A549 (cell line): ENCODE results near the gene TTC4. TPM values are rescaled to one million over a fixed set of nuclear protein-coding genes. Genes with fewer than 3 reads are reported as not detected.

Source experiments
- ATAC-seq, 2 experiments: fragments of 200-7000 bp in 1 of 2; fragments of >200 bp in 1 of 2; cut with Nextera tagmentation in 1 of 2; cut with Tn5 transposase in 1 of 2; 3 replicates each; pipeline versions ENCODE4 v1.8.0 to v1.9.1; 2018 to 2020; ENCODE audit warnings: mild to moderate bottlenecking in 1 of 2, moderate library complexity in 1 of 2
- CTCF ChIA-PET: fragments of 300-600 bp; sonication (Branson Sonifier 250); formaldehyde crosslinking; extraction: SDS; loops from one replicate; lab custom pipeline; 2021; ENCODE audit warnings: antibody characterized with exemption, inconsistent platforms; lab: Yijun Ruan, JAX
- POLR2A ChIA-PET: fragments of 350-600 bp; formaldehyde crosslinking; extraction: SDS; loops from one replicate; lab custom pipeline; 2021; ENCODE audit warnings: antibody characterized with exemption, inconsistent platforms; lab: Yijun Ruan, JAX
- DNase-seq, 2 experiments: peaks; one replicate each; pipeline versions ENCODE4 v3.0.0 to v3.0.0-alpha.2; 2011 to 2016; ENCODE audit warnings: low read depth in 1 of 2, low spot score in 1 of 2
- FAIRE-seq: peaks from 2 replicates; lab custom pipeline; 2011; peaks lifted over from hg19 to GRCh38; lab: Jason Lieb, UNC
- H3K27ac ChIP-seq, 2 experiments: fragments of >200 bp; sonication (Bioruptor Twin); formaldehyde crosslinking; 3 replicates each; pipeline ENCODE4 v1.5.1; 2016 to 2017
- H3K4me1 ChIP-seq: fragments of >200 bp; sonication (Bioruptor Twin); formaldehyde crosslinking; 3 replicates; pipeline ENCODE4 v1.6.1; 2016
- H3K4me2 ChIP-seq: fragments of >200 bp; sonication (Bioruptor Twin); formaldehyde crosslinking; 3 replicates; pipeline ENCODE4 v1.6.1; 2016
- H3K4me3 ChIP-seq: fragments of >200 bp; sonication (Bioruptor Twin); formaldehyde crosslinking; 3 replicates; pipeline ENCODE4 v1.5.1; 2016
- H3K9me3 ChIP-seq: fragments of >200 bp; sonication (Bioruptor Twin); formaldehyde crosslinking; 3 replicates; pipeline ENCODE4 v1.6.1; 2016
- BCL3 ChIP-seq: fragments of >200 bp; sonication (Bioruptor Twin); formaldehyde crosslinking; IDR thresholded peaks from 3 replicates; pipeline ENCODE4 v1.6.1; 2016
- BHLHE40 ChIP-seq: IDR thresholded peaks from 2 replicates; pipeline ENCODE4 v1.6.1; 2012; ENCODE audit warnings: low read depth, low read length, inconsistent platforms
- CBX8 ChIP-seq: fragments of 200-600 bp; sonication (generic); IDR thresholded peaks from 2 replicates; pipeline ENCODE4 v1.6.1; 2016
- CHD2 ChIP-seq: fragments of 150-350 bp; IDR thresholded peaks from 2 replicates; pipeline ENCODE4 v1.6.1; 2014; ENCODE audit warnings: low read length; ENCODE audit not compliant: partially characterized antibody
- EHMT2 ChIP-seq: fragments of 200-600 bp; sonication (generic); IDR thresholded peaks from 2 replicates; pipeline ENCODE4 v1.6.1; 2016; ENCODE audit warnings: antibody characterized with exemption, low read depth, mild to moderate bottlenecking, moderate library complexity
- EP300 ChIP-seq, 2 experiments: fragments of >200 bp; sonication (Bioruptor Twin); formaldehyde crosslinking; IDR thresholded peaks; 2 replicates in 1 of 2; 3 replicates in 1 of 2; pipeline ENCODE4 v1.6.1; 2016 to 2017
- ESRRA ChIP-seq: fragments of 150-350 bp; IDR thresholded peaks from 2 replicates; pipeline ENCODE4 v1.6.1; 2014; ENCODE audit warnings: mild to moderate bottlenecking, low read length, borderline replicate concordance
- FOSL2 ChIP-seq, 2 experiments: fragments of 450-650 bp in 1 of 2; fragments of >200 bp in 1 of 2; sonication (Bioruptor Twin) in 1 of 2; formaldehyde crosslinking; IDR thresholded peaks; 2 replicates each; pipeline versions ENCODE4 v1.5.0 to v1.6.1; 2016 to 2020; ENCODE audit warnings: mild to moderate bottlenecking in 1 of 2, moderate library complexity in 1 of 2
- HES2 ChIP-seq: fragments of >200 bp; sonication (Bioruptor Twin); formaldehyde crosslinking; IDR thresholded peaks from 2 replicates; pipeline ENCODE4 v1.6.1; 2016
- HOXB5 ChIP-seq: fragments of 250-450 bp; sonication (Bioruptor Pico); IDR thresholded peaks from 2 replicates; pipeline ENCODE4 v1.5.0; 2020; ENCODE audit warnings: mild to moderate bottlenecking, moderate library complexity
- JUNB ChIP-seq: fragments of >200 bp; sonication (Bioruptor Twin); formaldehyde crosslinking; IDR thresholded peaks from 2 replicates; pipeline ENCODE4 v1.6.1; 2016
- KDM5A ChIP-seq: fragments of 200-600 bp; sonication (generic); IDR thresholded peaks from 2 replicates; pipeline ENCODE4 v1.6.1; 2016; ENCODE audit warnings: antibody characterized with exemption, mild to moderate bottlenecking
- MAZ ChIP-seq: fragments of 150-350 bp; IDR thresholded peaks from 2 replicates; pipeline ENCODE4 v1.6.1; 2014; ENCODE audit warnings: antibody characterized with exemption, low read depth, low read length, borderline replicate concordance
- NFE2L2 ChIP-seq: fragments of 150-350 bp; conservative IDR thresholded peaks from 2 replicates; pipeline ENCODE4 v1.6.1; 2014; ENCODE audit warnings: low read length
- NR3C1 ChIP-seq: fragments of >200 bp; sonication (Bioruptor Twin); formaldehyde crosslinking; IDR thresholded peaks from 3 replicates; pipeline ENCODE4 v1.6.1; 2017
- RAD21 ChIP-seq, 2 experiments: fragments of >200 bp in 1 of 2; sonication (Bioruptor Twin) in 1 of 2; formaldehyde crosslinking in 1 of 2; IDR thresholded peaks in 1 of 2; conservative IDR thresholded peaks in 1 of 2; 2 replicates in 1 of 2; 3 replicates in 1 of 2; pipeline ENCODE4 v1.6.1; 2012 to 2018; ENCODE audit warnings: inconsistent platforms in 1 of 2
- RARB ChIP-seq: fragments of 250-450 bp; sonication (Bioruptor Pico); IDR thresholded peaks from 2 replicates; pipeline ENCODE4 v1.8.0; 2021; ENCODE audit warnings: mild to moderate bottlenecking, moderate library complexity
- REST ChIP-seq: fragments of 200-600 bp; sonication (generic); IDR thresholded peaks from 2 replicates; pipeline ENCODE4 v1.6.1; 2016; ENCODE audit warnings: antibody characterized with exemption, mild to moderate bottlenecking, moderate library complexity
- SMC3 ChIP-seq: fragments of >200 bp; sonication (Bioruptor Twin); formaldehyde crosslinking; IDR thresholded peaks from 3 replicates; pipeline ENCODE4 v1.6.1; 2018; ENCODE audit warnings: inconsistent platforms
- SREBF2 ChIP-seq: fragments of 450-650 bp; IDR thresholded peaks from 2 replicates; pipeline ENCODE4 v1.6.1; 2014; ENCODE audit warnings: mild to moderate bottlenecking, moderate library complexity
- USF2 ChIP-seq: fragments of 450-650 bp; IDR thresholded peaks from 2 replicates; pipeline ENCODE4 v1.6.1; 2014; ENCODE audit warnings: antibody characterized with exemption
- WGBS: methylation state at CpG from one replicate; pipeline ENCODE4 v1.1.6; 2017; ENCODE audit errors: missing lambda C conversion rate; 5-methylcytosine and 5-hydroxymethylcytosine counted together
- polyA plus RNA-seq, 4 experiments: library from polyadenylated mRNA; depleted of rRNA in 3 of 4; stranded (reverse); fragments of >200 nt; fragmentation: RNase III in 1 of 4; extraction: RNeasy Plus Mini Kit Qiagen cat#74134 plus additional on column Dnase treatment in 1 of 4; gene quantifications; 2 replicates in 3 of 4; 3 replicates in 1 of 4; pipeline ENCODE4 v1.2.3, GENCODE V29; 2011 to 2017

Gene TTC4
- polyA plus RNA-seq, 2 of the 4 experiments (the other 2 are of a cell fraction): 20.4 to 27.1 TPM

- TF ChIP-seq KDM5A: no peak
Observed at GRCh38 chr1:54724771-54725170, 9.1 kb downstream of the TTC4 start (continued).

GRCh38 chr1:54728027-54728426 lies 12.4 kb downstream of the TTC4 start:
- ChIA-PET POLR2A (no interaction called here), CTCF (no interaction called here)
- no peak for ATAC-seq
- H3K4me1 ChIP-seq: no peaks in the 10 kb centered on the region
- FAIRE-seq: no peak
- DNase-seq: no peak
- H3K4me3 ChIP-seq: no peak overlapping the region
- no peaks in the 10 kb centered on the region for H3K9me3 ChIP-seq
- no peak overlapping the region for H3K27ac ChIP-seq
- no peak for TF ChIP-seq JUNB
- no peak for TF ChIP-seq USF2
- TF ChIP-seq FOSL2 (IDR thresholded peaks at IDR 0.05): no peak
- no peak for TF ChIP-seq FOSL2 (CRISPR knock-in tag; IDR thresholded peaks at IDR 0.05)
- no peak for TF ChIP-seq SMC3
- TF ChIP-seq HOXB5 (CRISPR knock-in tag): no peak
- no peak for TF ChIP-seq KDM5A
- no peak for TF ChIP-seq EP300 (IDR thresholded peaks at IDR 0.05)
- TF ChIP-seq RARB: no peak
- no peak for TF ChIP-seq RAD21 (conservative IDR thresholded peaks at IDR 0.05 in 1 of 2, IDR thresholded peaks at IDR 0.05 in 1 of 2)
- TF ChIP-seq MAZ: no peak
- no peak for TF ChIP-seq REST
- TF ChIP-seq BHLHE40: no peak
- no peak for TF ChIP-seq BCL3
- TF ChIP-seq HES2: no peak
- WGBS: 86% methylated on average over 3 of the region's 3 CpGs
- H3K4me2 ChIP-seq: no peak overlapping the region

GRCh38 chr1:54736685-54737084 lies 21.0 kb downstream of the TTC4 start:
- DNase-seq (no peak), FAIRE-seq (no peak), ATAC-seq (no peak)
- Histone ChIP-seq H3K4me3 (no peak overlapping the region), H3K4me2 (no peak overlapping the region), H3K4me1 (no peaks in the 10 kb centered on the region), H3K27ac (no peak overlapping the region), H3K9me3 (no peaks in the 10 kb centered on the region)
- WGBS: 87% methylated on average over 5 of the region's 5 CpGs
- no peak for TF ChIP-seq CBX8
- TF ChIP-seq SREBF2: no peak
- no peak for TF ChIP-seq EHMT2
- no peak for TF ChIP-seq ESRRA
- TF ChIP-seq NFE2L2: no peak
- no peak for TF ChIP-seq CHD2
- TF ChIP-seq NR3C1: no peak
- ChIA-PET POLR2A (no interaction called here), CTCF (no interaction called here)
